AG09309 (cell line): Measurements from ENCODE around the gene USP48.

Experiments used
- DNase-seq: peaks from one replicate; pipeline ENCODE4 v3.0.0-alpha.2; 2010; ENCODE audit warnings: low read depth
- H3K4me3 ChIP-seq: 2 replicates; pipeline ENCODE4 v1.5.1; 2011; ENCODE audit warnings: mild to moderate bottlenecking, low read depth, low read length, moderate library complexity; ENCODE audit not compliant: control insufficient read depth
- CTCF ChIP-seq: IDR thresholded peaks from 2 replicates; pipeline ENCODE4 v1.5.1; 2011; ENCODE audit warnings: mild to moderate bottlenecking, low read depth, low read length, inconsistent platforms; ENCODE audit not compliant: insufficient read depth, control insufficient read depth; ENCODE audit errors: missing control alignments

The USP48 gene

GRCh38 chr1:21652101-21652936, 130.6 kb downstream of the USP48 start:
- DNase-seq, result no peak

GRCh38 chr1:21651214-21652042, 131.5 kb downstream of the USP48 start:
- no peak for DNase-seq
- no peak for TF ChIP-seq CTCF
- H3K4me3 ChIP-seq, result peak overlapping the region; percentile 25

More at GRCh38 chr1:21652101-21652936, 130.6 kb downstream of the USP48 start:
- no peak for TF ChIP-seq CTCF
- H3K4me3 ChIP-seq, result no peak overlapping the region

- no peak for DNase-seq
- no peak overlapping the region for H3K4me3 ChIP-seq
- TF ChIP-seq CTCF, result no peak
Measured at GRCh38 chr1:21650400-21650799, 132.5 kb downstream of the USP48 start.

GRCh38 chr1:21649315-21649714, 133.6 kb downstream of the USP48 start:
- H3K4me3 ChIP-seq, result no peak overlapping the region
- no peak for TF ChIP-seq CTCF
- no peak for DNase-seq

- no peak overlapping the region for H3K4me3 ChIP-seq
- no peak for TF ChIP-seq CTCF
Measured at GRCh38 chr1:21648791-21649190, 134.2 kb downstream of the USP48 start.

GRCh38 chr1:21648352-21648730, 134.6 kb downstream of the USP48 start:
- H3K4me3 ChIP-seq, result no peak overlapping the region
- TF ChIP-seq CTCF, result no peak
- DNase-seq, result no peak

More at GRCh38 chr1:21648791-21649190, 134.2 kb downstream of the USP48 start:
- DNase-seq, result no peak
